ENCODE data around the gene SAMD14. TPM values are rescaled to one million over a fixed set of nuclear protein-coding genes. Genes with fewer than 3 reads are reported as not detected.

The SAMD14 gene
- polyA plus RNA-seq, 1 experiment = 3.5 TPM

DNA sequence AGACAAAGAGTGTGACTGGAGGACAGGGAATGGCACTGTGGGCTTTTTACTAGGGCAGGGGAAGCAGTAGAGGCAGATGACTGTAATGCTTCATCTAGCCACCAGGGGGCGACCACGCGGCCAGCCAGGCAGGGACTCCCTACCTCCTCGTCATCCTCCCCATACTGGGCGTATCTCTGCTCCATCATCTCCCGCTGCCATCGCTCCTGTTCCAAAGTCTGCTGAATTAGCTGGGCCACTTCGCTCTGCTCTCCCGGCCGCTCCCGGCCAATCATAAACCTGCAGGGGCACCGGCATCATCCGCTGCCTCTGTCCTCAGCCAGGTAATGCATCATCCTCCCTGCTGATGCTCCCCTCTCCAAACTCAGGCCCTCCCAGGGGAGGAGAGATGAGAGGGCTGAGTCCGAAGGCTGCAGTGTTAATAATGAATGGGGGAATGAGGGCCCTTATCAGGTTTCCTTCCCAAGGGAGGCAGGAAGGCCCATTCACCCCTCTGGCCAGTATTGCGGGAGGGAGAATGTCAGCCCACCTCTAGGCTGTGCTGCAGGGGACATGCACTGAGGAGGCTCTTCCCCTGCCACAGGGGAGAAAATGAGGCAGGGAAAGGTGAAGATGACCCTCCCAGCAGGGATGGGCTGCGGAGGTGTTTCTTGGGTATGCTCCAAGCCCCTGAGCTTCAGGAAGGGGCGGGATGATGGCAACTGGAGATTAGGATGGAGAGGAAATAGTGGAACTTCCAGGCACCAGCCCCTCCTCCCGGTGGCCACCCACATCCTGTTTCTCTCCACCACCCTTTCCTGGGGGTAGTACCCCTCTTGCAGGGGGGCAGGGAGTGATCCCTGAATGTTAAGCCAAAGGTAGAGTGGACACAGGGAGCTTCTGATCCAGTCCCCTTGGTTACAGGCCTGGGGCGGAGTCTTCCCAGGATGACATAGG is 10.3 kb upstream of the SAMD14 start:
- Histone ChIP-seq H3K9me3 (ENCODE audit: control insufficient read depth, insufficient read depth, low read length) (peaks cover 6% of the 10 kb centered on the region), H3K27me3 (ENCODE audit: control insufficient read depth, insufficient read depth, low read length) (no peaks in the 10 kb centered on the region), H3K4me3 (ENCODE audit: low read depth, low read length) (no peak overlapping the region), H3K27ac (ENCODE audit: low read depth, low read length) (no peak overlapping the region)
- POLR2A ChIA-PET = interaction anchor here (0.5 kb wide), 1 partner anchor 66 kb away, joined by 4 read pairs; no protein-coding TSS in a partner anchor
- TF ChIP-seq, protein P1, sequence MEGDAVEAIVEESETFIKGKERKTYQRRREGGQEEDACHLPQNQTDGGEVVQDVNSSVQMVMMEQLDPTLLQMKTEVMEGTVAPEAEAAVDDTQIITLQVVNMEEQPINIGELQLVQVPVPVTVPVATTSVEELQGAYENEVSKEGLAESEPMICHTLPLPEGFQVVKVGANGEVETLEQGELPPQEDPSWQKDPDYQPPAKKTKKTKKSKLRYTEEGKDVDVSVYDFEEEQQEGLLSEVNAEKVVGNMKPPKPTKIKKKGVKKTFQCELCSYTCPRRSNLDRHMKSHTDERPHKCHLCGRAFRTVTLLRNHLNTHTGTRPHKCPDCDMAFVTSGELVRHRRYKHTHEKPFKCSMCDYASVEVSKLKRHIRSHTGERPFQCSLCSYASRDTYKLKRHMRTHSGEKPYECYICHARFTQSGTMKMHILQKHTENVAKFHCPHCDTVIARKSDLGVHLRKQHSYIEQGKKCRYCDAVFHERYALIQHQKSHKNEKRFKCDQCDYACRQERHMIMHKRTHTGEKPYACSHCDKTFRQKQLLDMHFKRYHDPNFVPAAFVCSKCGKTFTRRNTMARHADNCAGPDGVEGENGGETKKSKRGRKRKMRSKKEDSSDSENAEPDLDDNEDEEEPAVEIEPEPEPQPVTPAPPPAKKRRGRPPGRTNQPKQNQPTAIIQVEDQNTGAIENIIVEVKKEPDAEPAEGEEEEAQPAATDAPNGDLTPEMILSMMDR (IDR thresholded peaks at IDR 0.05; ENCODE audit: low read depth, low read length) = peak; percentile 75
- CTCF ChIA-PET = interaction anchor here (0.7 to 2.7 kb wide), 10 partner anchors 12 to 258 kb away, joined by 3 to 19 read pairs (median 4); no protein-coding TSS in a partner anchor
- no peak for DNase-seq (ENCODE audit: low read depth, low spot score)

DNA sequence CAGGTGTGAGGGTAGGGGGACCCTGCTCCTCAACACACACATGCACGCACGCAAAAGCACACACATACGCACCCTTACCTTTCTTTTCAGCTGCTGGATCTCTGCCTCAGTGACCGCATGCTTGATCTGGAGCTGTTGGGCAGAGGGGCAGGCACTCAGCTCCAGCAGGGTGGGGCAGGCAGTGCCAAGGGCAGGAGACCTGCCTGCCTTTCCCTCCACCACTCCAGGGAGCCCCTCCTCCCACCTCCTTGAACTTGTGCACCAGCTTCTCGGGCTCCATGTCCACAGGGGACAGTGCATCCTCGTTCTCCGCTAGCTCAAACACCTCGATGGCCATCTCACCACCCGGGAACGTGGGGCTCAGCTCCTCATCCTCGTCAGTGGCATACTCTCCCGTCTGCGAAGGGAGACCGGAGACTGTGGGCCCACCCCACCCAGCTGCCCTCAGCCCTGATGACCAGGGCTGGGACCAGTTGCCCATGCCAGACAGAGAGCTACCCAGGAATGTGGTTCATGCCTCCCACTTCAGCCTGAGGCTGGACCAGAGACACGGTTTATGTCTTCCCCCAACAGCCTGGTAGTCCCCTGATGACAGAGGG is 9.3 kb upstream of the SAMD14 start:
- peaks cover 6% of the 10 kb centered on the region for H3K9me3 ChIP-seq (ENCODE audit: control insufficient read depth, insufficient read depth, low read length)
- no peak overlapping the region for H3K4me3 ChIP-seq (ENCODE audit: low read depth, low read length)
- DNase-seq (ENCODE audit: low read depth, low spot score) = no peak
- no peaks in the 10 kb centered on the region for H3K27me3 ChIP-seq (ENCODE audit: control insufficient read depth, insufficient read depth, low read length)
- TF ChIP-seq, protein P1 (IDR thresholded peaks at IDR 0.05; ENCODE audit: low read depth, low read length) = no peak
- CTCF ChIA-PET = interaction anchor here (0.6 to 2.7 kb wide), 13 partner anchors 8 to 259 kb away, joined by 3 to 19 read pairs (median 6); no protein-coding TSS in a partner anchor
- POLR2A ChIA-PET = no interaction called here
- H3K27ac ChIP-seq (ENCODE audit: low read depth, low read length) = no peak overlapping the region

DNA sequence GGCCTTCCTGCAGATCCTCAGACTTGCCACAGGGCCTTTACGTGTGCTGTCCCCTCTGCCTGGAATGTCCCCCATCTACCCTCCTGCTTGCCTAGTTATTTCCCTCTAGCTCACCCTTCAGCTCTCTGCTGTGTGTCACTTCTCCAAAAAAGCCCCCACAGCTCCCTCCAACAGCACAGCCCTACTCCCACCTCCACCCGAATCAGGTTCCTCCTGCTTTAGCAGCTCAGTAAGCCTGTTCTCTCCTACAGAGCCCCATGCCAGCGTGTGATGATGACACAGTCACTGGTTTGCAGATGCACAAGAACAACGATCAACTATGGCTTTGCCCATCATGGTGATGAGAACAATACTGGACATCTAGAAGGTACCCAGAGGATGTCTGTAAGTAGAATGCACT is 7.1 kb upstream of the SAMD14 start:
- H3K27ac ChIP-seq (ENCODE audit: low read depth, low read length) = no peak overlapping the region
- CTCF ChIA-PET = interaction anchor here (1.0 to 1.4 kb wide), 2 partner anchors 25 to 43 kb away, joined by 3 to 4 read pairs; partner anchors contain the start of gene PDK2
- peaks cover 6% of the 10 kb centered on the region for H3K9me3 ChIP-seq (ENCODE audit: control insufficient read depth, insufficient read depth, low read length)
- no peaks in the 10 kb centered on the region for H3K27me3 ChIP-seq (ENCODE audit: control insufficient read depth, insufficient read depth, low read length)
- H3K4me3 ChIP-seq (ENCODE audit: low read depth, low read length) = no peak overlapping the region
- TF ChIP-seq, protein P1 (IDR thresholded peaks at IDR 0.05; ENCODE audit: low read depth, low read length) = no peak
- POLR2A ChIA-PET = no interaction called here
- DNase-seq (ENCODE audit: low read depth, low spot score) = no peak

DNA sequence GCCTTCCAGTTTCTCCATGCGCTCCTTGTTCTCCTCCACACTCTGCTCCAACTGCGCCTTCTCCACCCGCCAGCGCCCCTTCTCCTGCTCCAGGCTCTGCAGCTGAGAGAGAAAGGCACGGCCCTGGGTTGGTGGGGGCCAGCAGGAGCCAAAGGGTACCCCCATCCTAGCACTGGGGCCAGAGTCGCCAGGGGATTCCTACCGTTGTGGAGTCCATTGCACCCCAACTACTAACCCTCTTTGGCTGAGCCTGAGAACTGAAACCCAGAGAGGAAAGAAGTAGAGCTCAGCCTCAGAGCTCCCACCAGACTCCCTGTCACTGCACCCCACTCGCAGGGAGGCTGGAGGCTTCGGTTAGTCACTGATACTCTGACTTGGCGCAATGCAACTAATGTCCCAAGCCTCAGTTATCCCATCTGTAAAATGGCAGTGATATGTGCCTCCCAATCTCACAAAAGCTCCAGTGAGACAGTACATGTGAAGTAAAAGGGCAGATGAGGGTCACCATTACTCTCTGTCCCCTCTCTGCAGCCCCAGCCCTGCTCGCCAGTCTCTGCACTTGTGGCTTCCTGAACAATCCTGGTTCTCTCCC is 6.2 kb upstream of the SAMD14 start:
- TF ChIP-seq, protein P1 (IDR thresholded peaks at IDR 0.05; ENCODE audit: low read depth, low read length) = no peak
- H3K27me3 ChIP-seq (ENCODE audit: control insufficient read depth, insufficient read depth, low read length) = no peaks in the 10 kb centered on the region
- H3K4me3 ChIP-seq (ENCODE audit: low read depth, low read length) = no peak overlapping the region
- CTCF ChIA-PET = interaction anchor here (1.0 to 1.4 kb wide), 2 partner anchors 26 to 42 kb away, joined by 3 to 4 read pairs; partner anchors contain the start of gene PDK2
- DNase-seq (ENCODE audit: low read depth, low spot score) = no peak
- H3K27ac ChIP-seq (ENCODE audit: low read depth, low read length) = no peak overlapping the region
- H3K9me3 ChIP-seq (ENCODE audit: control insufficient read depth, insufficient read depth, low read length) = peaks cover 6% of the 10 kb centered on the region
- POLR2A ChIA-PET = interaction anchor here (1.0 kb wide), 1 partner anchor 16 kb away, joined by 3 read pairs; no protein-coding TSS in a partner anchor

Data from AG04450 (cell line).